ENCODE data around the gene KIF3C. TPM values are rescaled to one million over a fixed set of nuclear protein-coding genes. Genes with fewer than 3 reads are reported as not detected.
"Not testable (repeated sequence)": the region's sequence is repeated elsewhere in the genome, so short reads cannot be mapped to it uniquely, and the experiment has no call there.

Gene KIF3C
- total RNA-seq, 1 donor from 2014 or later: 6.3 TPM

DNA sequence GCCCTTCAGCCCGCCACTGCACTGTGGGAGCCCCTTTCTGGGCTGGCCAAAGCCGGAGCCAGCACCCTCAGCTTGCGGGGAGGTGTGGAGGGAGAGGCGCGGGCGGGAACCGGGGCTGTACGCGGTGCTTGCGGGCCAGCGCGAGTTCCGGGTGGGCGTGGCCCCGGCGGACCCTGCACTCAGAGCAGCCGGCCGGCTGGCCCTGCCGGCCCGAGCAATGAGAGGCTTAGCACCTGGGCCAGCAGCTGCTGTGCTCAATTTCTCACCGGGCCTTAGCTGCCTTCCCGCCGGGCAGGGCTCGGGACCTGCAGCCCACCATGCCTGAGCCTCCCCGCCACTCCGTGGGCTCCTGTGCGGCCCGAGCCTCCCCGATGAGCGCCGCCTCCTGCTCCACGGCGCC, 66.9 kb downstream of the KIF3C start:
- DNase-seq: not testable (repeated sequence)

DNA sequence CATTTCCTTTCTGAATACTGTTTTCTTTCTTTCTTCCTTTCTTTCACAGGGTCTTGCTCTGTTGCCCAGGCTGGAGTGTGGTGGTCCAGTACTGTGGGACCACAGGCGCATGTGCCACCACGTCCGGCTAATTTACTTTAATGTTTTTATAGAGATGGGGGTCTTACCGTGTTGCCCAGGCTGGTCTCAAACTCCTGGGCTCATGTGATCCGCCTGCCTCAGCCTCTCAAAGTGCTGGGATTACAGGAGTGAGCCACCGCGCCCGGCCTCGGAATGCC, 68.7 kb downstream of the KIF3C start:
- not testable (repeated sequence) for DNase-seq

DNA sequence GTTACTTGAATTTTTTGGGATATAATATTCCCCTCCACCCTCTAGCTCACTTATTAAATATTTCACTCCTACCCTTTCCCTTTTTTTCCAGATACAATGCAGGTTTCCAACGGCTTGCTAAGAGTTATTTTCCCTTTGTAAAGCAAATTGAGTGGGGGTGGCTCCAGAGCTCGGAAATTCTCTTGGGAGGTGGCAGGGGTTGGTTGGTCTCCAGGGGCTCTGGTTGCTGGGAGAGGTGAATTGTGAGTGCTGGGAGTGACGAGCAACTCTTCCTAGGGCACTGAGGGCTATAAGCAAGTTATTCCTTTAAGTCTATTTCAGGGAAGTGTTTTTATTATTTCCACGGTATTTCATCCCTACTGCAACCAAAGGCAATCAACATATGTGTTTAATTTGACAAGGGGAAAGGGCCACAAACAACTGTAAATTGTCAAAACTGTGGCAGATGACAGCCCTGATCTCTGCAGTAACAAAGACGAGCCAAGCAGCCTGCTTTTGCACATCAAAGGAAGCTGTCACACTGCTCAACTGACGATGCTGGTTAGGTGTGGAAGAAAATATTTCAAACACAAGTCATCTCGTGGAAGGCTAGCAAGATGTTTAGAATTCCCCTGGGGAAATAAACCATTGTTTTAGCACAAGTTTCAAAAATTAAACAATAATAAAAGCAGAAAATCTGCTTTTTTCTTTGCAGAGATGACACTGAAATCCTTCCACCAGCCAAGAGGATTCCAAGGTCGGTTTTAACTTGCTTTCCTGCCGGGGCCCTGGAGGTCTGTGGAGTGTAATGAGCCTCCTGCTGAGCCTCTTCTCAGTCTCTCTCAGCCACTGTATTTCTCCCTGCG, 69.2 kb downstream of the KIF3C start:
- DNase-seq: no peak

DNA sequence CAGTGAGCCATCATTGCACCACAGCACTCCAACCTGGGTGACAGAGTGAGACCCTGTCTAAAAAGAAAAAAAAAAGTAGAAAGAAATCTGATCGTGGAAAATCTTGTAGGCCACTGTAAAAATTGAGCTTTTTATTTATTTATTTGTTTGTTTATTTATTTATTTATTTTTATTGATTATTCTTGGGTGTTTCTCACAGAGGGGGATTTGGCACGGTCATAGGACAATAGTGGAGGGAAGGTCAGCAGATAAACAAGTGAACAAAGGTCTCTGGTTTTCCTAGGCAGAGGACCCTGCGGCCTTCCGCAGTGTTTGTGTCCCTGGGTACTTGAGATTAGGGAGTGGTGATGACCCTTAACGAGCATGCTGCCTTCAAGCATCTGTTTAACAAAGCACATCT, 72.7 kb downstream of the KIF3C start:
- not testable (repeated sequence) for DNase-seq

DNA sequence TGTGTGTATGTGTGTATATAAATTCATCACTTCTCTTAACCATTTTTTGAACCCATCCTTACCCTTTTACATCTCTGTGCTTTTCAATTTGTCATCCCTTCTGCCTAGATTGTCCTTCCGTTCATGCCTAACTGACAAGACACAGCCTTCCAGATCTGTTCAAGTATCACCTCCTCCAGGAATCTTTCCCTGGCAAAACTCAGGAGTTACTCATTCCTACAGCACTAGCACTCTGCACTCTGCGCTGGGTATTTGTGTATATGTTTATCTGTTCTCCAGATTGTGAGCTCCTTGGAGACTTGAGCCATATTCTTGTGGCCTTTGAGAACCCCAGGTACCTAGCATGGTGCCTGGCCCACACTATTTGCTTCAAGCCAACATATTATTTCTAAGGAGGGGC, 77.2 kb downstream of the KIF3C start:
- no peak for DNase-seq

DNA sequence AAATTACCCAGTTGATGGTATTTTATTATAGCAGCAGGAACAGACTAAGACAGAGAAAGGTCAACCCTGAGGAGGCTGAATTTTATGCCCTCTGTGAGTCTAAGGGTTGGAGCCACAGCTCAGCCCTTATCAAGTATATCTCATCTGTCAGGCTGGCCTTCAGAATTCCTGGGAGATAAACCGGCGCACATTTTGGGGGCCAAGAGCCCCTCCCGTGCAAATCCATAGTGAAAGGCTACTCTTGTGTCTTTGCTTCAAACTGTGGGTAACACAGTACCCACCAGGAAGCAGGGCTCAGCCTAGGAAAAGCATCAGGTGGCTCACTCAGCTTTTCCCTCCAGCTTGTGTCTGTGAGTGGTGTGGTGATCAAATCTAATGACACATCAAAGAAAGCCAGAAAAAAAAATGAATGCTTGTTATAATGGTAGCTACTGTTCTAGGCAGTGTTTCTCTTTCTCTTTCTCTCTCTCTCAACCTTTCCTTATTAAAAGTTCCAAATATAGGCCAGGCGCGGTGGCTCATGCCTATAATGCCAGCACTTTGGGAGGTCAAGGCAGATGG, 79.0 kb downstream of the KIF3C start:
- DNase-seq: no peak

DNA sequence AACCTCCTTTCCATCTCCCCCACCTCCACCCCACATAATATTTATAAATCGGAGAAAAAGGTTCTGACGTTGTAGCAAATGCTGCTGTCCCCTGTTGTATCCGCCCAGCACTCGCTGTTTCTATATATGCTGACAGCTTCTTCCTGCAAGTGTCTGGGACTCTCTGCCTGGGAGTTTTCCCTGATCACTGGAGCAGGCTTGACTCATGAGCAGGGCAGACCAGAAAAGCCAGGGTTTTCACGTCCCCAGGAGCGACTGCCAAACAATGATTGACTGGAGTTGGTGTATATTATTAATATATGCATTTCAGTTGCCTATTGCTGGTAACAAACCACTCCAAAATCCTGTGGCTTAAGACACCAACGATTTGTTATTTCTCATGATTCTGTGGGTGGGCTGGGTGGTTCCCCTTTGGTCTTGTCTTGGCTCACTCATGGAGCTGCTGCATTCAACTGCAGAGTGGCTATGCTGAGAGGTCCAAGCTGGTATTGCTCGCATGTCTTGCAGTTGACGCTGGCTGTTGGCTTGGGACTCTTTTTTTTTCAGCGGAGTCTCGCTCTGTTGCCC, 82.8 kb downstream of the KIF3C start:
- no peak for DNase-seq

DNA sequence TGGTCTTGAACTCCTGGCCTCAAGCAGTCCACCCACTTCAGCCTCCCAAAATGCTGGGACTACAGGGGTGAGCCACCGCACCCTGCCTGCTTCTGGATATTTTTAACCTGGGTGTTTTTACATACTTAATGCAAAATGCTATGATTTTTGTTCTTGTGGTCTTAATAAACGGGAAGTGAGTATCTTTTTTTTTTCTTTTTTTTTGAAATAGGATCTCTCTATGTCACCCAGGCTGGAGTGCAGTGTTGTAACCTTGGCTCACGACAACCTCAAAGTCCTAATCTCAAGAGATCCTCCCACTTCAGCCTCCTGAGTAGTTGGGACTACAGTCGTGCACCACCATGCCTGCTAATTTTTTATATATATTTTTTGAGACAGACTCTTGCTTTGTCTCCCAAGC, 84.8 kb downstream of the KIF3C start:
- no peak for DNase-seq

DNA sequence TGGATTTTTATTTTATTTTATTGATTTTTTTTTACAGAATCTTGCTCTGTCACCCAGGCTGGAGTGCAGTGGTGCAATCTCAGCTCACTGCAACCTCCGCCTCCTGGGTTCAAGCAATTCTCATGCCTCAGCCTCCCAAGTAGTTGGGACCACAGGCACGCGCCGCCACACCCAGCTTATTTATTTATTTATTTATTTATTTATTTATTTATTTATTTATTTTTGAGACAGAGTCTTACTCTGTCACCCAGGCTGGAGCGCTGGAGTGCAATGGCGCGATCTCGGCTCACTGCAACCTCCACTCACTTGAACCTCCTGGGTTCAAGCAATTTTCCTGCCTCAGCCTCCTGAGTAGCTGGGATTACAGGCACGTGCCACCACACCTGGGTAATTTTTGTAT, 86.0 kb downstream of the KIF3C start:
- not testable (repeated sequence) for DNase-seq

DNA sequence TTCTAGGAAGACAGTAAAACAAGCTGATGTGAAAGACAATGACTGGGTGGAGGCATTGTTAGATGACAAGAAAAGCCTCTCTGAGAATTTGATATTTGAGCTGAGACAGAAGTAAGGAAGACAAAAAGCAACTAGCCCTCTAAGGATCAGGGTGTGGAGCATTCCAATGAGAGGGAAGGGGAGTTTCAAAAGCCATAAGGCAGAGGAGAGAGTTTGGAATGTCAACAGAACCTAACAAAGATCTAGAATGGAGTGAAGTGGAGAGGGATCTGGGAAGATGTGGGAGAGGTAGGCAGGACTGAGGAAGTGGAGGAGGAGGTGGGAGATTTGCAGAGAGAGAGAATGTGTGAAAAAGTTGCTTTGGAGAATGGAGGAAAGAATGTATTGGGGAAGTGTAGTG, 86.7 kb downstream of the KIF3C start:
- no peak for DNase-seq

DNA sequence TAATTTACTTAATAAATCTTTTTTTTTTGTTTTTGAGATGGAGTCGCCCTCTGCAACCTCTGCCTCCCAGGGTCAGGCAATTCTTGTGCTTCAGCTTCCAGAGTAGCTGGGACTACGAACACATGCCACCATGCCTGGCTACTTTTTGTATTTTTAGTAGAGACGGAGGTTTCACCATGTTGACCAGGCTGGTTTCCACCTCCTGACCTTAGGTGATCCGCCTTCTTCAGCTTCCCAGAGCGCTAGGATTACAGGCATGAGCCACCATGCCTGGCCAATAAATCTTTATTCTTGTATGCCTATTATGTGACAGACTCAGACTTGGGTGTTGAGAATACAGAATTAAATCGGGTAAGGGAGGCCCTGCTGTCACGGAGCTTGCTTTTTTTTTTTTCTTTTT, 87.3 kb downstream of the KIF3C start:
- no peak for DNase-seq

DNA sequence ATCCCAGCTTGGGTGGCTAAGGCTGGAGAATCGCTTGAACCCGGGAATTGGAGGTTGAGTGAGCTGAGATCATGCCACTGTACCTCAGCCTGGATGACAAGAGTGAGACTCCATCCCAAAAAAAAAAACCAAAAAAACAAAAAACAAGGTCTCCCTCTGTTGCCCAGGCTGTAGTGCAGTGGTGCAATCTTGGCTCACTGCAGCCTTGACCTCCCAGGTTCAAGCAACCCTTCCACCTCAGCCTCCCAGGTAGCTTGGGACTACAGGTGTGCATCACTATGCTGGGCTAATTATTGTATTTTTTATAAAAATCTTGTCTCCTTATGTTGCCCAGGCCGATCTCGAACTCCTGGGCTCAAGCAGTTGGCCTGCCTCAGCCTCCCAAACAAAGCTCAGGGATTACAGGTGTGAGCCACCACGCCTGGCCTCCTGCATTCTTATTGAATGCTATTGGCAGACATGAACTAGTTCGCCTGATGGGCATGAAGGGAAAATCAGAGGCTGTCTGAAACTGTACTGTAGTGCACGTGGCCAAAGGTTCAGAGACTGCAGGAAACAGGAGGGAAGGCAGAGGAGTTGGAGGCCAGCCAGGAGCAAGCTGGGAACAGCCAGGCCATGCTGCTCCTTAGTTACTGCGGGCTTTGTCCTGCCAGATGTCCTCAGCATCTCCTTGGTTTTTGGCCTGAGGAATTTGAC, 88.0 kb downstream of the KIF3C start:
- DNase-seq: no peak

DNA sequence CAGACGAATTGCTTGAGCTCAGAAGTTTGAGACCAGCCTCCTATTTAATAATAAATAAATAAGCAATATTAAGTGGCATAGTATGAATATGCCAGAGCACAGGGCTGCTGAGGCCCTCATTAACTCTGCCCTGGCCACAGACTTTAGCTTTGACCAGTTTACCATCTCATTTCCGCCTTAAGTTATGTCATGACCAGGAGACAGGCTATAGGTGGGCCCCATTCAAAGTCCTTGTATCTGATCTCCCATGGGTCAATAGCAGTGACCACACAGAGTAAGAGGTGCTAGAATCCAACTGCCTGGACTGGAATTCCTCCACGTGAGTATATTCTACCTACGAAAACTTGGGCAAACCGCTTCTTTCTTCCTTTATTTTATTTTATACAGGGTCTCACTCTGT, 90.6 kb downstream of the KIF3C start:
- DNase-seq: no peak

DNA sequence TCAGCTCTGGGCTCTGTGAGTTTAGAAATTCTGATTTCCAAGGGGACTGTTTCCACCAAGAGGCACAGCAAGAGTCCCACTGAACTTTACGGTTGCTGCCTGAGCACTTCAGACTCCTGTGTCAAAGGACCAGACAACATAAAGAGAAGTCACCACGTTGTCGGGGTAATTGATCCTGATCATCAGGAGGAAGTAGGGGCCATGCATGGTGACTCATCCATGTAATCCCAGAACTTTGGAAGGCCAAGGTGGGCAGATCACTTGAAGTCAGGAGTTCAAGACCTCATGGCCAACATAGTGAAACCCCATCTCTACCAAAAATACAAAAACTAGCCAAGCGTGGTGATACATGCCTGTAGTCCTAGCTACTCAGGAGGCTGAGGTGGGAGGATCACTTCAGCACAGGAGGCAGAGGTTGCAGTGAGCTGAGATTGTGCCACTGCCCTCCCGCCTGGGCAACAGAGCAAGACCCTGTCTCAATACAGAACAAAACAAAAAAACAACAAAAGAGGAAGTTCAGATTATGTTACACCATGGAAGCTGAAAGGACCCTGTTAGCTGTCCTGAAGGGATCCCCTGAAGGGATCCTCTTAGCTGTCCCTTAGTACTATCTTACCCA, 94.6 kb downstream of the KIF3C start:
- DNase-seq: no peak

DNA sequence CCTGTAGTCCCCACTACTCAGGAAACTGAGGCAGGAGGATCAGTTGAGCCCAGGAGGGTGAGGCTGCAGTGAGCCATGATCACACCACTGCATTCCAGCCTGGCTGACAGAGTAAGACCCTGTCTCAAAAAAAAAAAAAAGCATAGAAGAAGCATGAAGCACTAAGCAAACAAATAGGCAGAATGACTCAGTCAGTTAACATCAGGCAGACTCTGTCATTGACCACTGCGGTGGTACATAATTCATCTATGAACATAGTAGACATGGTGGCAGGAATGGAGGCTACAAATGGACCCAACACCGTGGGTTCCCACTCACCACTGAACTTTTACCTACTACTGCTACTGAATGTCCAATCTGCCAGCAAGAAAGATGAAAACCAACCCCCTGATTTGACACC, 96.4 kb downstream of the KIF3C start:
- no peak for DNase-seq

DNA sequence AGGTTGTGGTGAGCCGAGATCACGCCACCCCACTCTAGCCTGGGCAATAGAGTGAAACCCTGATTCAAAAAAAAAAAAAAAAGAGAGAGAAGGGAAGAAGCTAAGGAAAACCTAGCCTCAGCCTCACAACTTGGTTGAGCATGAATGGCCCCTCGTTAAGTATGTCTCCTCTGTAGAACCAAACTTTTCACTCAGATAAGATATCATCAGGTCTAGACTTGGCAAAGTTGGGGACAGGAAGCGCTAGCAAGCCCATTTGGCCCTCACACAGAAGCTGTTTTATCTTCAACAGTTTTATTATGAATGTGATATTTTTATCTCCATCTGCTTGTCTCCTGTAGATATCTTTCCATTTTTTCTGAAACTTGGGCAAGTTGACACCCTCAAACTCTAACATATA, 100.5 kb downstream of the KIF3C start:
- DNase-seq: no peak

DNA sequence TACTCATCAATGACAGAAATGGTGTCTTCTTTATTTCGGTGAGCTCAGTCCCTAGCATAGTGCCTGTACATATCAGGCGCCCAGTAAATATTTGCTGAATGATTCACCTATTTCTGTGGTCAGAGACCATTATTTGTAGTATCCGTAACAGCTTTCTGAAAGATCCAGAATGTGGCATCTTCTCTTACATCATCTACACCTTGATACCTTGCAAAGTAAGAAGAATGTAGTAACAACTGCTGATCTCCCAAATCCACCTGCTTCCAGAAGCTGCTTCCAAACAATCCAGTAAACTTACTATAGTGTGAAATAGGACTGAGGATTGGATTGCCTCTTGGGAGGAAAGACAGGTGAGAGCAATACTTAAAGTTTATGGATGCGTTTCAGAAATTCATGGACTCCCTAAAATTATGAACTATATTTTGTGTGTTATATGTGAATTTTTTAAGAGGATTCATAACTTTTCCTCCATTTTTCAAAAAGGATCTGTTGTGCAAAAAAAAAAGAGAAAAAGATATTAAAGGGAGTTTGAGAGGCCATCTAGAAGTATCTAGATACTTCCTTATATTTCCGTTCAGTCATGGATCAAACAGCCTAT, 103.1 kb downstream of the KIF3C start:
- DNase-seq: no peak

DNA sequence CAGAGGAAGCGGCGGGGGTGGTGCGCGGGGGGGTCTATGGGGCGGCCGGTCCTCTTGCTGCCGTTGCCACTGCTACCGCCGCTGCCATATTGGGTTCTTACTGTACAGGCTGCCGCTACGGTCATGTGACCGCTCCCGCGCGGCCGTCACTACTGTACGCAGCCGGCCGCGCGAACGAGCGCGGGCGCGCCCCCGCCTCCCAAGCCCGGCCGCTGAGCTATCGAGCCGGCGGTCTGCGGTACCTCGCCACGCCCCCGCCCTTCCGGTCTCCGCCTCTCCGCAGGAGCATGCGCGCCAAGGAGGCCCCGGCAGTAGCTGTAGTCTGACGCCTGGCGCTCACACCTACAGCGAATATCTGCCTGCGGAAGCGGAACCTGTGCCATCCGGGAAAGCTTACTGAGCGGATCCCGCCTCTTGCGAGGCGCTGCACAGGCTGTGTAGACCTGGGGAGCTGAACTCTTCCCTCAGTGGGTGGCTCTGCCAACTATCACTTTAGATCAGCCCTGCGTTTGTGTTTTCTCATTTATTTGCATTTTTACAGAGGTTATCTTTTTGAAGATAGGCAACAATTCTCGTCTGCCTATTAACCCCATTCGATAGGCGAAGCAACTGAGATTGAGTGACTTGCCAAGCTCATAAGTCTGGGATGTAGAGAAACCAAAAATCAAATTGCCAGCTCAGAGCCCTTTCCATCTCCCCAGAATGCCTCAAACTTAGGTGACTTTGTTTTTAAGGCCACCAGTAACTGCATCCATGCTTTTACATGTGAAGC, 103.8 kb downstream of the KIF3C start, which contains the start of gene ASXL2:
Gene ASXL2 (minus strand): TSS at position 127 of the 772 bp plus-strand sequence. CDS start 265 bp downstream, outside the sequence.
- DNase-seq: peak; percentile 97

DNA sequence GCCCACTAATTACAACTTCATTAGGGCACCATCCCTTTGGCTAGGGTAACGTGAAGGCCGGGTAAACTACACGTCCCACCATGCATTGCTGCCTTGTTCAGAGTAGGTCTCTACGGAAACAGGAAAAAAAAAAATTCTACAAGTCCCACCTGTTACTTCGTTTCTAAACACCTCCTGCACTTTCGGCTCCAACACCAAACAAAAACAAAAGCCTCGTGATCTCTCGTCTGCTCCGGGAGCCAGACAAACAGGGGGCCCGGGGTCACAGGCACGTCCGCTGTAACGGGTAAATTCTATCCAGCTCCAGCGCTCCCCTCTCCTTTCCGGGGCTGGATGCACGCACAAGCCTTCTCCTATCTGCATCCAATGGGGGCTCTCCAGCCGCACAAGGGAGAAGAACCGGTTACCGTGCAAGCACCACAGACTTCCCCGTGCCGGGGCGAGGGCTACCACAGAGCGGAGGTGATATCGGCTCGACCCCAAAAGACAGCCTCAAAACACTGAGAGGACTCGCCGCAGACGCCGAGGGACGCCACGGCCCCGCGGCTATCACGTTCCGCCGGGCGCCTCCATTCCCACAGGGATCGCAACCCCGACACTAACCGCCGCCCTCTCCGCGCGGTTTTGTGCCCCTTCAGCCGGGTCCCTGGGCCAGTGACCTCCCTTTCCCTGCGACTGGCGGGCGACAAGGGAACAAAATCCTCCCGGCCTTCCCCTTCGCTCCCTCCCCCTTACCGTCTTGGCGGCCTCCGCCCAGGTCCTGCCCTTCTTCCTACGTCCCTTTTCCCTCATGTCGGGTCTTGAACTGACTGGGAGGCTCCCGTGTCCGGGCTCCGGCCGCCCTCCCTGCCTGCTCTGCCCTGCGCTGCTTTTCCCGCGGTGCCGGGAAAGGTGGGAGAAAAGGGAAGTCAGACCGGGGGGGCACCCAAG, 104.6 kb downstream of the KIF3C start:
- peak; percentile 54 for DNase-seq

All from skin of body (tissue), 2 donors.